K562 (cell line): ENCODE measurements around the gene S100A3.

ENCODE experiments used
- BCL6 ChIP-seq: fragments of 250-450 bp; sonication (Bioruptor Pico); IDR thresholded peaks from 2 replicates; pipeline ENCODE4 v1.4.0; 2020
- TF ChIP-seq, protein P1 (sequence below), 3 experiments: IDR thresholded peaks in 2 of 3; conservative IDR thresholded peaks in 1 of 3; 2 replicates each; pipeline ENCODE4 v1.5.1; 2011 to 2012; ENCODE audit warnings: low read length in 3 of 3, mild to moderate bottlenecking in 3 of 3, control low read depth in 2 of 3, improper control_type of control experiment in 1 of 3, inconsistent platforms in 1 of 3, low read depth in 1 of 3, mixed read lengths in 1 of 3, moderate library complexity in 1 of 3; ENCODE audit not compliant: insufficient read depth in 2 of 3

DNA sequence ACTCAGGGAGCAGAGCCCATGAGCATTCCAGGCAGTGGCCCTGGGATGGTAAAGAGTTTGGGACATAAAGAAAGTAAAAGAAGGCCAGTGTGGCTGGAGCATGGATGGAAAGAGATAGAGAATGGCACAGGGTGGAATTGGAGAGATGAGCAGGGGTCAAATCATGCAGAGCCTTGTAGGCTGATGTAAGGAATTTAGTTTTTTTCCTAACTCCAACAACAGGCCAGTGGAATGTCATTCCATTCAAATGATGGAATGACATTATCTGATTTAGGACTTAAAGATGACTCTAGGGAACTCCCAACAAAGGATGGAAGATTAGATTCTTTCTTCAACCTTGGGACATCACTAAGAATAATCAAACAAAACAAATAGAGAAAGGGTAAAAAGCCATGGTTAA is 29.4 kb upstream of the S100A3 start:
- TF ChIP-seq, protein P1, sequence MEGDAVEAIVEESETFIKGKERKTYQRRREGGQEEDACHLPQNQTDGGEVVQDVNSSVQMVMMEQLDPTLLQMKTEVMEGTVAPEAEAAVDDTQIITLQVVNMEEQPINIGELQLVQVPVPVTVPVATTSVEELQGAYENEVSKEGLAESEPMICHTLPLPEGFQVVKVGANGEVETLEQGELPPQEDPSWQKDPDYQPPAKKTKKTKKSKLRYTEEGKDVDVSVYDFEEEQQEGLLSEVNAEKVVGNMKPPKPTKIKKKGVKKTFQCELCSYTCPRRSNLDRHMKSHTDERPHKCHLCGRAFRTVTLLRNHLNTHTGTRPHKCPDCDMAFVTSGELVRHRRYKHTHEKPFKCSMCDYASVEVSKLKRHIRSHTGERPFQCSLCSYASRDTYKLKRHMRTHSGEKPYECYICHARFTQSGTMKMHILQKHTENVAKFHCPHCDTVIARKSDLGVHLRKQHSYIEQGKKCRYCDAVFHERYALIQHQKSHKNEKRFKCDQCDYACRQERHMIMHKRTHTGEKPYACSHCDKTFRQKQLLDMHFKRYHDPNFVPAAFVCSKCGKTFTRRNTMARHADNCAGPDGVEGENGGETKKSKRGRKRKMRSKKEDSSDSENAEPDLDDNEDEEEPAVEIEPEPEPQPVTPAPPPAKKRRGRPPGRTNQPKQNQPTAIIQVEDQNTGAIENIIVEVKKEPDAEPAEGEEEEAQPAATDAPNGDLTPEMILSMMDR (IDR thresholded peaks at IDR 0.05 in 2 of 3, conservative IDR thresholded peaks at IDR 0.05 in 1 of 3; ENCODE audit: insufficient read depth in 2 of 3, low read depth in 1 of 3, low read length in 3 of 3), result no peak
- no peak for TF ChIP-seq BCL6 (CRISPR knock-in tag)
